ENCODE measurements around the gene GINS3.
"Not testable (repeated sequence)": the region's sequence is repeated elsewhere in the genome, so short reads cannot be mapped to it uniquely, and the experiment has no call there.

The GINS3 gene

GRCh38 chr16:58415003-58415402 lies 22.7 kb downstream of the GINS3 start:
- ChIA-PET POLR2A (no interaction called here), CTCF (interaction anchor here (1.1 kb wide), 1 partner anchor 17 kb away, joined by 3 read pairs; no protein-coding TSS in a partner anchor)
- TF ChIP-seq CTCF (IDR thresholded peaks at IDR 0.05; ENCODE audit: control extremely low read depth, extremely low read depth, low read depth, missing control alignments) = no peak
- no peak for DNase-seq (ENCODE audit: extremely low spot score)

- CTCF ChIA-PET = interaction anchor here (0.8 to 1.3 kb wide), 2 partner anchors 8 to 72 kb away, joined by 3 to 4 read pairs; no protein-coding TSS in a partner anchor
- DNase-seq (ENCODE audit: extremely low spot score); POLR2A ChIA-PET: not testable (repeated sequence)
These were observed 23.7 kb downstream of the GINS3 start for GRCh38 chr16:58415961-58416360.

DNA sequence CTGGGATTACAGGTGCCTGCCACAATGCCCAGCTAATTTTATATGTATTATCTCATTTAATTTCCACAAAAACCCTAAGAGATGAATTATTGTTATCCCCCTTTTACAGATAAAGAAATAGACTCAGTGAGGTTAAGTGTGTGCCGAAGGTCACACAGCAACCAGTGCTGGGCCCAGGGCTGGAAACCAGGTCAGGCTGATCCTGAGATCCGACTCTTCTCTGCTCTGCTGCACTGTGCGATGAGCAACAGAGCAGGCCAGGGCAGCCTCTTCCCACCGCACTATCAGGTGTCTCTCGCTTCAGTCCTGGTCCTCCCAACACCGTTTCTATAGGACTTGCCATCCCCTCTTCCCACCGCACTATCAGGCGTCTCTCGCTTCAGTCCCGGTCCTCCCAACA lies 24.8 kb downstream of the GINS3 start:
- POLR2A ChIA-PET = no interaction called here
- no peak for DNase-seq (ENCODE audit: extremely low spot score)
- CTCF ChIA-PET = no interaction called here
- no peak for TF ChIP-seq CTCF (IDR thresholded peaks at IDR 0.05; ENCODE audit: control extremely low read depth, extremely low read depth, low read depth, missing control alignments)

GRCh38 chr16:58417600-58417999 lies 25.3 kb downstream of the GINS3 start:
- DNase-seq (ENCODE audit: extremely low spot score) = no peak
- CTCF ChIA-PET = no interaction called here
- no peak for TF ChIP-seq CTCF (IDR thresholded peaks at IDR 0.05; ENCODE audit: control extremely low read depth, extremely low read depth, low read depth, missing control alignments)
- POLR2A ChIA-PET = no interaction called here

DNA sequence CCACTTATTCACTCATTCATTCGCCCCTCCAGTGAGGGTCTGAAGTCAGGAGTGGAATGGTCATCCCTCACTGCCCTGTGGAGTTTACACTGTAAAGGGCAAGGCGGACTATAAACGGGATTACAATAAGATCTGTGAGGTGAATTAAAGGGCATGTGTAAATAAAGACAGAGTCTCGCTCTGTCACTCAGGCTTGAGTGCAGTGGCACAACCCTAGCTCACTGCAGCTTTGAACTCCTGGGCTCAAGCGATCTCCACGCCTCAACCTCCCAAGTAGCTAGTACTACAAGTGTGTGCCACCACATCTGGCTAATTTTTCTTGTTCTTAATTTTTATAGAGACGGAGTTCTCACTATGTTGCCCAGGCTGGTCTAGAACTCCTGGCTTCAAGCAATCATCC lies 25.8 kb downstream of the GINS3 start:
- no peak for DNase-seq (ENCODE audit: extremely low spot score)
- POLR2A ChIA-PET = no interaction called here
- TF ChIP-seq CTCF (IDR thresholded peaks at IDR 0.05; ENCODE audit: control extremely low read depth, extremely low read depth, low read depth, missing control alignments) = no peak
- CTCF ChIA-PET = interaction anchor here (1.0 kb wide), 1 partner anchor 26 kb away, joined by 3 read pairs; no protein-coding TSS in a partner anchor

DNA sequence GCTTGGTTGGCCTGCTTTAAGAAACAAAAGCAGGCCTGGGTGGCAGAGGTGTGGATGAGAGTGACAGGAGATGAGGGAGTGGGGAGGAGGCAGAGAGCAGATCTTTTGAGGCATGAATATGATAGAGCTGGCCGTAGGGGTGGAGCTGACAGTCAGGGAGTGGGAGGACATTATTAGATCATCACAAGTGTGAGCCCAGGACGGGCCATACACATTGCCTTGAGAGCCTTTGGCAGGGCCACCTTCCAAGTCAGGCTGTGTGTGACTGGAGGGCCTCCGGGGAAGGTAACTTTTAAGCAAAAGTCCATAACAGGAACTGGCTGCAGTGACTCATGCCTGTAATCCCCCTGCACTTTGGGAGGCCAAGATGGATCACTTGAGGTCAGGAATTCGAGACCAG lies 26.3 kb downstream of the GINS3 start:
- peak; percentile 32 for DNase-seq (ENCODE audit: extremely low spot score)
- ChIA-PET POLR2A (no interaction called here), CTCF (interaction anchor here (1.0 kb wide), 1 partner anchor 25 kb away, joined by 3 read pairs; no protein-coding TSS in a partner anchor)
- no peak for TF ChIP-seq CTCF (IDR thresholded peaks at IDR 0.05; ENCODE audit: control extremely low read depth, extremely low read depth, low read depth, missing control alignments)

DNA sequence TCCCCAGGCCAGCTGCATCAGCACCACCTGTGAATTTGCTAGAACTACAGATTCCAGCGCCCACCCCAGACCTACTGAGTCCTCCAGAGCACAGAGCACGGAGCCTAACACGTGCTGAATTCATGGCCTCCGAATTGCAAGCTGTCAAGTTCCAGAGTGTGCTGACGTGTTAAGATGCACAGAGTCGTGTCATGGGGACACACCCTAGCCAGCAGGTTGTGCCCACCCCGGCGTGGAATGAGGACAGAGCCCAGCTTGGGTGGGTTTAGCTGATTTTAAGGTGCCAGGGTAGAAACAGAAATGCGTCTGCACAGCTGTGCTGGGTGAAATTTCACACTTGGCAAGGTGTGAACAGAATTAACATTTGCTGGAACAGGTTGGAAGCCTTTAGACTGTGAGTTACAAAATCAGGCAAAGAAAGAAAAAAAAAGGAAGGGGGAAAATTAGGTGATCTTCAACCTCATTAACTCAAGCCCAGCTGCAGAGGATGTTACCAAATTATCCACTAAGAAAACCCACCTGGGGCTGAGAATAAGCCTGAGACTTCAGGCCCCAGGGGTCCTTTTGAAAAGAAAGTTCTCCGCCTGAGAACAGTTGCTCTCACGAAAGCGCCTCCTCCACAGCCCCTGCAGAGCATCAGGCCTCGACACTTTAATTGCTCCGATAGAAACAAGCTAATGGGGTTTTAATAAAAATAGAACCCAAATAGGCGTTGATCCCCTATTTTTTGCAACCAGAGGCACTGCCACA lies 27.1 kb downstream of the GINS3 start:
- ChIA-PET POLR2A (no interaction called here), CTCF (no interaction called here)
- no peak for TF ChIP-seq CTCF (IDR thresholded peaks at IDR 0.05; ENCODE audit: control extremely low read depth, extremely low read depth, low read depth, missing control alignments)
- no peak for DNase-seq (ENCODE audit: extremely low spot score)

Measured in GM10248 (cell line).